Large intestine (tissue), 3 donors: Measurements from ENCODE around the gene CCER1. TPM values are rescaled to one million over a fixed set of nuclear protein-coding genes. Genes with fewer than 3 reads are reported as not detected.

Experiments used
- DNase-seq, 2 donors: peaks; one replicate each; pipeline versions ENCODE4 v3.0.0 to v3.0.0-alpha.2; 2013
- H3K27ac ChIP-seq: one replicate; pipeline ENCODE4 v1.5.1; 2013; ENCODE audit warnings: low read length
- H3K27me3 ChIP-seq: 2 replicates; pipeline ENCODE4 v1.6.1; 2013; ENCODE audit warnings: low read length; ENCODE audit not compliant: control insufficient read depth, insufficient read depth
- H3K36me3 ChIP-seq: 2 replicates; pipeline ENCODE4 v1.6.1; 2013; ENCODE audit warnings: low read length; ENCODE audit not compliant: control insufficient read depth, insufficient read depth
- H3K4me1 ChIP-seq: one replicate; pipeline ENCODE4 v1.6.1; 2013; ENCODE audit warnings: low read length; ENCODE audit not compliant: control insufficient read depth, insufficient read depth
- H3K4me3 ChIP-seq: one replicate; pipeline ENCODE4 v1.5.1; 2013; ENCODE audit warnings: low read length
- H3K9me3 ChIP-seq: one replicate; pipeline ENCODE4 v1.6.1; 2013; ENCODE audit warnings: mild to moderate bottlenecking, low read depth, low read length, moderate library complexity; ENCODE audit not compliant: control insufficient read depth
- WGBS: methylation state at CpG from one replicate; pipeline ENCODE4 v1.1.5; 2013; ENCODE audit warnings: low lambda C conversion rate; ENCODE audit not compliant: insufficient coverage; 5-methylcytosine and 5-hydroxymethylcytosine counted together
- polyA plus RNA-seq: library from polyadenylated mRNA; unstranded; fragments of 120-200 nt; gene quantifications from one replicate; pipeline ENCODE4 v1.2.1, GENCODE V29; 2013

Gene CCER1
- polyA plus RNA-seq, 1 donor = not detected

GRCh38 chr12:90924406-90924805, 30.6 kb downstream of the CCER1 start:
- Histone ChIP-seq H3K27ac (no peak overlapping the region), H3K9me3 (no peaks in the 10 kb centered on the region), H3K4me1 (no peaks in the 10 kb centered on the region), H3K27me3 (no peaks in the 10 kb centered on the region), H3K4me3 (no peak overlapping the region), H3K36me3 (no peaks in the 10 kb centered on the region)
- DNase-seq = no peak
- 86% methylated on average over 1 of the region's 1 CpG for WGBS

DNA sequence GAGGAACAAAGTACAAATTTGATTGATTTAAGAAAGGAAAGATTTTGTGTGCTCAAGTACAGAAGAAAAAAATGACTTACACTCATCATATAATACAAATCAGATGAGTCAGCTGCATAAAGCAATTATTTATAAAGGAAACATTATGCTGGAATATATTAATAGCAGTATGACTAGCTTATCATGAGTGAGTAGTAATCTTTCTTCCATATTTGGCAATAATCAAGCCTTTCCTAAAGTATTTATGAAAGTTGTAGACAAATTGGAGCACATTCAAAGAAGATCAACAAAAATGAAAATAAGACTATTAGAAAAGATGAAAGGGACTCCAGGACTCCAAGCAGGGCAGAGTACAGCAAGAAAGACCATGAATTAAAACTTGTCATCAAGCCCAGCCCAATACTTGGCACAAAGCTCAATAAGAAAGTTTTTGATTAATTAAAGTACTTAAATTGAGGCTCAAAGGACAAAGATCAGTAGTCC, 32.8 kb downstream of the CCER1 start:
- Histone ChIP-seq H3K27me3 (no peaks in the 10 kb centered on the region), H3K27ac (no peak overlapping the region), H3K9me3 (no peaks in the 10 kb centered on the region), H3K4me3 (no peak overlapping the region), H3K4me1 (no peaks in the 10 kb centered on the region), H3K36me3 (no peaks in the 10 kb centered on the region)
- no peak for DNase-seq

- no peaks in the 10 kb centered on the region for H3K9me3 ChIP-seq
- 100% methylated on average over 1 of the region's 1 CpG for WGBS
- no peak overlapping the region for H3K27ac ChIP-seq
- H3K4me1 ChIP-seq = no peaks in the 10 kb centered on the region
- no peaks in the 10 kb centered on the region for H3K27me3 ChIP-seq
- no peak for DNase-seq
- no peak overlapping the region for H3K4me3 ChIP-seq
- H3K36me3 ChIP-seq = no peaks in the 10 kb centered on the region
Measured at GRCh38 chr12:90921536-90921935, 33.4 kb downstream of the CCER1 start.

GRCh38 chr12:90920222-90920621, 34.8 kb downstream of the CCER1 start:
- Histone ChIP-seq H3K27me3 (no peaks in the 10 kb centered on the region), H3K4me3 (no peak overlapping the region), H3K9me3 (no peaks in the 10 kb centered on the region), H3K4me1 (no peaks in the 10 kb centered on the region), H3K36me3 (no peaks in the 10 kb centered on the region), H3K27ac (no peak overlapping the region)
- no CpG with 5 or more reads among the region's 1 CpG for WGBS
- no peak for DNase-seq

DNA sequence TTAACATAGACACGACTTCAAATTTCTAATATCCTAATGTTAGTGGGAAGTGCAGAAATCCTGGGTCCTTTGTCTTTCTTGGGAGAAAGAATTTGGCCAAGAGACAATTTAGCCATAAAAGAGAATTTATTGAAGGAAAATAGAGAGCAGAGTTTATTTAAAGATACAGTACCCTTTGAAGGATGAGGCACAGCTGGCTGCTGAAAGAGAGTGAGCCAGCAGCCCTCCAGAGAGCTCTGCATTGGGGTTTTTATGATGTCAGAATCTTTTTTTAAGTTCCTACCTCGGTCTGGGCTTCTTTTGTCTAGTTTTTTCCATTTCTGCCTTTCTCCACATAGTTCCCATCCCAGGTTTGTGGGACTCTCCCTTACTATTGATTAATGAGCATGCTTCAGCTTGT, 37.5 kb downstream of the CCER1 start:
- H3K4me1 ChIP-seq = no peaks in the 10 kb centered on the region
- DNase-seq = no peak
- no peak overlapping the region for H3K4me3 ChIP-seq
- no peaks in the 10 kb centered on the region for H3K36me3 ChIP-seq
- H3K9me3 ChIP-seq = no peaks in the 10 kb centered on the region
- H3K27ac ChIP-seq = no peak overlapping the region
- no peaks in the 10 kb centered on the region for H3K27me3 ChIP-seq
- WGBS = 86% methylated on average over 1 of the region's 2 CpGs

GRCh38 chr12:90916516-90916915, 38.5 kb downstream of the CCER1 start:
- DNase-seq = no peak
- Histone ChIP-seq H3K4me3 (no peak overlapping the region), H3K27me3 (no peaks in the 10 kb centered on the region), H3K9me3 (no peaks in the 10 kb centered on the region), H3K4me1 (no peaks in the 10 kb centered on the region), H3K36me3 (no peaks in the 10 kb centered on the region), H3K27ac (no peak overlapping the region)

GRCh38 chr12:90915353-90915752, 39.6 kb downstream of the CCER1 start:
- Histone ChIP-seq H3K27ac (no peak overlapping the region), H3K9me3 (no peaks in the 10 kb centered on the region), H3K4me1 (no peaks in the 10 kb centered on the region), H3K36me3 (no peaks in the 10 kb centered on the region), H3K27me3 (no peaks in the 10 kb centered on the region), H3K4me3 (no peak overlapping the region)
- DNase-seq = no peak
- no CpG with 5 or more reads among the region's 2 CpGs for WGBS

DNA sequence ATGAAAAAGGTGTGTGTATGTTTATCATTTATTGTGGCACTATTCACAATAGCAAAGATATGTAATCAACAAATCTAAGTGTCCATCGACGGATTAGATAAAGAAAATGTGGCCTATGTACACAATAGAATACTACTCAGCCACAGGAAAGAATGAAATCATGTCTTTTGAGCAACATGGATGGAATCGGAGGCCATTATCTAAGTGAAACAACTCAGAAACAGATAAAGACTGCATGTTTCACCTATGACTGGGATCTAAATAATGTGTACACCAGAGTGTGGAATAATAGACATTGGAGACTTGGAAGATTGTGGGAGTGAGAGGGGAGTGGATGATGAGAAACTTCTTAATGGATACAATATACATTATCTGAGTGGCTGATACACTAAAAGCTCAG, 44.0 kb downstream of the CCER1 start:
- H3K27ac ChIP-seq = no peak overlapping the region
- H3K4me3 ChIP-seq = no peak overlapping the region
- DNase-seq = no peak
- H3K27me3 ChIP-seq = no peaks in the 10 kb centered on the region
- no peaks in the 10 kb centered on the region for H3K36me3 ChIP-seq
- 33% methylated on average over 3 of the region's 3 CpGs for WGBS
- H3K4me1 ChIP-seq = no peaks in the 10 kb centered on the region
- no peaks in the 10 kb centered on the region for H3K9me3 ChIP-seq

- DNase-seq = peak; percentile 27 to 67
- Histone ChIP-seq H3K9me3 (no peaks in the 10 kb centered on the region), H3K27me3 (no peaks in the 10 kb centered on the region), H3K36me3 (no peaks in the 10 kb centered on the region), H3K27ac (no peak overlapping the region), H3K4me3 (no peak overlapping the region), H3K4me1 (no peaks in the 10 kb centered on the region)
- 33% methylated on average over 5 of the region's 7 CpGs for WGBS
Measured at GRCh38 chr12:90909069-90909770, 45.8 kb downstream of the CCER1 start.

DNA sequence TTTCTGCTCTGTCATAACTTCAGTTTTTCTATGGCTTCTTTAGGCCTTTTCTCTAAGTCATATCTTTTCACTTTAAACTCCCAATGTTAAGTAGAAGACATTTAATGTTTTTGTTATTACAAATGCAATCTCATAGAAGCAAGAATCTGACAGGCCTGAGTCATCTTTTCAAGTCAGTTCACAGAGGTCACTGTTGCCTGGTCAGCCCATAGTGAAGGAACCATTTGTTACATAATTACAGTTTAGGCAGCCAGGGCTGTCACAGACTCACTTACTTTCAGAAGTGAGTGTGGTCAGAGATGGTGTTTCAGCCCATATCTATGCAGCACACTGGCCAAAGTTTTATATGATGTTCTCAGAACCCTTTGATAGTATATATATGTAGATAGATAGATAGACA, 46.5 kb downstream of the CCER1 start:
- no peak for DNase-seq
- no peaks in the 10 kb centered on the region for H3K27me3 ChIP-seq
- no peaks in the 10 kb centered on the region for H3K9me3 ChIP-seq
- H3K4me3 ChIP-seq = no peak overlapping the region
- no peaks in the 10 kb centered on the region for H3K36me3 ChIP-seq
- no peaks in the 10 kb centered on the region for H3K4me1 ChIP-seq
- H3K27ac ChIP-seq = no peak overlapping the region

GRCh38 chr12:90905691-90906370, 49.1 kb downstream of the CCER1 start:
- no peak overlapping the region for H3K27ac ChIP-seq
- no CpG with 5 or more reads among the region's 1 CpG for WGBS
- H3K36me3 ChIP-seq = no peaks in the 10 kb centered on the region
- H3K9me3 ChIP-seq = no peaks in the 10 kb centered on the region
- H3K4me3 ChIP-seq = no peak overlapping the region
- H3K4me1 ChIP-seq = no peaks in the 10 kb centered on the region
- DNase-seq = no peak
- no peaks in the 10 kb centered on the region for H3K27me3 ChIP-seq
